Femur (tissue), 1 donor: ENCODE data around the gene IL1R1.

Experiments
- DNase-seq: peaks from one replicate; pipeline ENCODE4 v3.0.0-alpha.2; 2017

IL1R1 gene

GRCh38 chr2:102141011-102141943 is 1.3 kb upstream of the IL1R1 start:
- peak; percentile 67 for DNase-seq

- DNase-seq = no peak
These were observed 393 bp downstream of the IL1R1 start for GRCh38 chr2:102142829-102143449.

- DNase-seq = peak; percentile 60
These were observed 972 bp downstream of the IL1R1 start for GRCh38 chr2:102143450-102143985.

DNA sequence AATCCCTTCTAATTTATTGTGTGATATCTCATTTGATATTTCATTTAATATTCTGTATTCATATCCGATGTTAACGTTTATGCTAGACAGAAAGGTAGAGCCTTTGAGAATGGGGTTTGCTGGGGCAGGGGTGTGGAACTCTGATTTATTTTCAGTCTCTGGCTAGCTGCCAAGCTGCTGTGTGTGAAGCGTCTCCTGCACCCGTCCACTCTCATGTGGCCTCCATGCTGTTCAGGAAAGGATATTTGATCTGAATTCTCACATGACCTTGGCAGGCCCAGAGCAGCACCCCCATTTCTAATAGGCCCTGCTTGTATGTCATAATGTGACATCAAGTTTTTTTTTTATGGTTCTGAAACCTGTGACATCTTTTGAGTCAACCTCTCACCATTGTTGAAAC is 1.6 kb downstream of the IL1R1 start:
- no peak for DNase-seq

DNA sequence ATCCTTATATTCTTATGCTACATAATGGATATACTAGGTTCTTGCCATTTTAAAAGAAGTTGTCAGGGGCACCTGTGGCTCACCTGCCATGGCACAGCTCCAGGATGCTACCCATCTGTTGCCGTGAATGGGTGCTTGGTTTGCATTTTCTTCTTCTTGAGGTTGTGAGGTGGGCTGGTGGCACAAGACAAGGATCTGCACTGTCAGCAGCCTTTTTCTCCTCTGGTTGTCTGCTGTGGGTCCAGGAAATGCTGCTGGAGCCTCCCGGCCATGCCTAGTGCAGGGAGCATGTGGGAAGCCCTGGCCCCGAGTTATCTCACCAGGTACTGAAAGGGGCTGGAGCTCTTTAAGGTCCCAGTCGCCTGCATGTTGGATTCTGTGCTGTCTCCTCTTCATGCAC is 2.6 kb downstream of the IL1R1 start:
- DNase-seq = no peak

GRCh38 chr2:102145934-102146333 is 3.4 kb downstream of the IL1R1 start:
- DNase-seq = no peak

GRCh38 chr2:102147935-102148334 is 5.4 kb downstream of the IL1R1 start:
- no peak for DNase-seq

- DNase-seq = no peak
These were observed 6.7 kb downstream of the IL1R1 start for GRCh38 chr2:102149243-102149642.

- no peak for DNase-seq
These were observed 7.3 kb downstream of the IL1R1 start for GRCh38 chr2:102149644-102150455.

GRCh38 chr2:102154364-102154763 is 11.8 kb downstream of the IL1R1 start:
- no peak for DNase-seq

GRCh38 chr2:102154946-102155702 is 12.6 kb downstream of the IL1R1 start:
- no peak for DNase-seq

DNA sequence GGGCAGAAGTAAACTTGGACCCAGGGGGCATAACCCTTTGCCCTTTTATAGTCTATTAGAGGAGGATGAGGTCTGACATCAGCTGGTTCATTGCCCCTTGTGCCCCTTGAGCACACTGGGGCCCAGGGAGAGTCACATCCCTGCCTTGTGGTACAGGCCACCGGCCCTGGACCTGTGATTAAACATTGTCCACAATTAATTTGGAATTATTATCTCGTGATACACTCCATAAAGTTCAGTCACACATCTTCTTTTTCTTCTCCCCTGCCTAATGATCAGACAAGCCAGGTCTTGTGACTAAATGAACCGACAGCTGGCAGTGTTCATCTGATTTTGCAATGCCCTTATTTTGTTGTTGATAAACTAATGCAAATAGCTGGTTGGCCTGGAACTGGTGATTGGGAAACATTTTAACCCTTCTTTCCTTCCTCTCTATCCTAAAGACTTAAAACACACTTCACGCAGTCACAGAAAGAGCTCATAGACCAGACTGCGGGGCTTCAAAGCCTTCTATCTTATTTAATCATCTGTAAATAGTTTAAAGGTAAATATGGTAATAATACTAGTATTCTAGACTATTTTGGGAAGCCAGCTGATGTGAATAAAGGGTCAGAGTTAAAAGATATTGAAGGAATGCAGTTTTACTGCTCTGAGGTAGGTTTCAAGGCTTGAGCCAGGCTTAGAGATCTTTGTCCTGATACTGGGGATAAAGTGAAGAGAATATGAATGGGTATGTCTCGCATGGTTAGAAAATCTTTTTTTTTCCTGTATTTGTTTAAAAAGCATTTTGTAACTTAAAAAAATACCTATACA is 13.4 kb downstream of the IL1R1 start:
- no peak for DNase-seq

GRCh38 chr2:102158011-102158755 is 15.6 kb downstream of the IL1R1 start:
- DNase-seq = no peak

DNA sequence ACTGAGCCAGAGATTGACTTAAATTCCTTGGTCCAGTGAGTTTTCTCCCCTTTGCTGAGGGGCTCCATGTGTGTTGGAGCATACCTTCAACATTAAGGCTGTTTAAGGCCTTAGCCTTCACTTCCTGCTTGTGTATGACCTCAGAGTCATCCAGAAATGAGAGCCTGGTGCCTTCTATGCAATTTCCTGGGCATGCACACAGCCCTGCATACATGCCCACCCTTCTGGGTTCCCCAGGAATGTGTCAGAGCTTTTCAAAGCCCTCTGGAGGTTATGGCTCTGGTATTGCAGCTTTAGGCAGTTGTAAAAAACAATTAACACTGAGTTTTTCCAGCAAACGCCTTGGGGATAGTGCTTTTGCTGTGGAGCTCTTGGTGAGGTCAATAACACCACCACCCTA is 16.7 kb downstream of the IL1R1 start:
- no peak for DNase-seq

DNA sequence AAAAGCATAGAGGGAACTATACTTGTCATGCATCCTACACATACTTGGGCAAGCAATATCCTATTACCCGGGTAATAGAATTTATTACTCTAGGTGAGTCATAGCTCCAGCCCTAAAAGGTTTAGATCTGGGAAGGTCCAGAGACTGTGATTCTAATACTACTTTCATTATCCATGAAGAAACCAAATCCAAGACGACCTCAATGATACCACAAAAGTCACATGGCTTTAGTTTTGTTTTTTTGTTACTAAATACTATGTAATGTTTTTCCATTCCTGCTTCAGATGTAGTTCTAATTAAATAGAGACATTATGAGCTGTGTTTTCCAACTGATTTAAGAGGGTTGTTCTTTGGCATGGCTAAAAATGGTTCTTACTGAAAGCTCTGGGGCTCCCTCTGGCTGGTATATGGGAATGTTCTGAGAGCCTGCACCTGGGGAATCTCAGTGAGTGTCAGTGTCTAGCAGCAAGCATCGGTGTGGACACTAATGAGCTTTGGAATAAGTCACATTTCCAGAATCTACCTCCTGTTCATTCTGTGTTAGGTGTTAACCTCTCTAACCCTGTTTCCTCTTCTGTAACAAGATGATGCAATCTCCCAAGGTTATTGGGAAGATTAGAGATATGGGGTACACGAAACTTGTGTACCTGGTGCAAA is 23.8 kb downstream of the IL1R1 start:
- peak; percentile 45 for DNase-seq

DNA sequence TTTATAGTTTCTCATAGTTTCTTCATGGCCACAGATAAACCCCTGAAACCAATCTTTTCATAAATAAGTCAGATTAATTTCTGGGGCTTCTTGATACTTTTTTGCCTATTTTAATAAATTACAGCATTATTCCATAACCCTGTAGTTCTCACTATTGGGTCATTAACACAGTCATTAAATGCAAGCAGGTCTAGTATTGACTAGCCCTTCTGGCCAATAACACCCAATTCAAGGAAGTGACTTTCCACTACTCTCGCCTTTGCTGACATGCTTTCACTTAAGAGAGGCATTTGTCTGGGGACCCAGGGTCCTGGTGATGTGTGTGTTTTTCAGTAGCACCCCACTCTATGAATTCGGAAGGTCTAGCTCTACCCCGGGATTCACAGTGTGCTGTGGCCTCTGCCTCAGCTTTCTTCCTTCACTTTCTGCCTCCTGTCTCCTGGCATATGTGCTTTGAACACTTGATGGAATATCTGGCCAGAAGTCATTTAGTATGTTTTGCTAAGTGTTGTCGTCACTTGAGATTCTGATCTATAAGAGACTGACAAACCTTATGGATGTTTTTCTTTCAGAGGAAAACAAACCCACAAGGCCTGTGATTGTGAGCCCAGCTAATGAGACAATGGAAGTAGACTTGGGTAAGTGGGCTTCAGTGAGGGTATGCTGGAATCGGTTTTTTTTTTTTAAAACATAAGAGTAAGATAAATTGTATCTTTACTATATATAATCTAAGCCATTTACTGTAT is 25.7 kb downstream of the IL1R1 start:
- no peak for DNase-seq

- DNase-seq = no peak
These were observed 29.4 kb downstream of the IL1R1 start for GRCh38 chr2:102171946-102172345.

- no peak for DNase-seq
These were observed 30.2 kb downstream of the IL1R1 start for GRCh38 chr2:102172745-102173144.

DNA sequence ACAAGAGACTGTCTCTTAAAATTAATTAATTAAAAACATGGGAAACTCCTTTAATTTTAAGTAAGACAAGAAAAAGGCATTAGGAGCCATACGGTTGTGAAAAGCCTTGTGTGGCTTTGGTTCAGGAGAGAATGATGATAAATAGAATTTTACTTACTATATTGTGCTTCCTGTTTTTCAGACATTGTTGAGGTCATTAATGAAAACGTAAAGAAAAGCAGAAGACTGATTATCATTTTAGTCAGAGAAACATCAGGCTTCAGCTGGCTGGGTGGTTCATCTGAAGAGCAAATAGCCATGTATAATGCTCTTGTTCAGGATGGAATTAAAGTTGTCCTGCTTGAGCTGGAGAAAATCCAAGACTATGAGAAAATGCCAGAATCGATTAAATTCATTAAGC is 33.6 kb downstream of the IL1R1 start:
- no peak for DNase-seq
